Measurements from ENCODE around the gene S100A14. TPM values are rescaled to one million over a fixed set of nuclear protein-coding genes. Genes with fewer than 3 reads are reported as not detected.

Gene S100A14
- total RNA-seq, 1 donor from 2014 or later: not detected

DNA sequence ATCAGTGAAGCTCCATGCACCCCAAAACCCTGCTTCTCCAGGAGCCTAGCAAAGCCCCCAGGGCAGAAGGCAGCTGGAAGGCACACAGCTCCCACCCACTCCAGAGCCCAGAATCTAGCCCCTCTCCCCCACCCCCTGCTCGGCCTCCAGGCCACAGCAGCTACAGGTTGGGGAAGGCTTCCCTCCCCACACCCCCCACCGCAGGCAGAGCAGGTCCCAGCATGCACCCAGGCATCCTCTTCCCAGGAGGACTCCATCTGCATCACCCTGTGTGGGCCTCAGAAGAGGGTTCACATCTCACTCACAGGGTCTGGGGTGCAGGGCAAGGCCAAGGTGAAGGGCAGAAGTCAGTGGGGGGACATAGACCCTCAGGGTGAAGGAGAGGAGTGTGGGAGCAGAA is 719 bp downstream of the S100A14 start:
- no peaks in the 10 kb centered on the region for H3K4me1 Mint-ChIP-seq
- no peak for ATAC-seq (ENCODE audit: low read depth)
- ChIA-PET CTCF (no interaction called here), POLR2A (interaction anchor here (0.5 to 1.6 kb wide), 5 partner anchors 12 to 353 kb away, joined by 3 to 8 read pairs (median 3); partner anchors contain the start of gene CHTOP)
- TF ChIP-seq CTCF (IDR thresholded peaks at IDR 0.05): no peak
- H3K36me3 Mint-ChIP-seq (ENCODE audit: low read depth): no peaks in the 10 kb centered on the region
- no peak for DNase-seq
- no peak overlapping the region for H3K27ac Mint-ChIP-seq
- no peaks in the 10 kb centered on the region for H3K27me3 Mint-ChIP-seq
- H3K4me3 Mint-ChIP-seq: no peak overlapping the region
- intact Hi-C loops (cut with micrococcal nuclease): no loop called here
- H3K9me3 Mint-ChIP-seq: no peaks in the 10 kb centered on the region

GRCh38 chr1:153614906-153615305 is 1.2 kb downstream of the S100A14 start:
- no peak for ATAC-seq (ENCODE audit: low read depth)
- Mint-ChIP-seq H3K9me3 (no peaks in the 10 kb centered on the region), H3K4me1 (no peaks in the 10 kb centered on the region), H3K27me3 (no peaks in the 10 kb centered on the region), H3K4me3 (no peak overlapping the region), H3K27ac (no peak overlapping the region), H3K36me3 (ENCODE audit: low read depth) (no peaks in the 10 kb centered on the region)
- CTCF ChIA-PET: no interaction called here
- DNase-seq: no peak
- intact Hi-C loops (cut with micrococcal nuclease): no loop called here
- TF ChIP-seq CTCF (IDR thresholded peaks at IDR 0.05): no peak
- POLR2A ChIA-PET: interaction anchor here (1.0 to 1.6 kb wide), 2 partner anchors 11 to 19 kb away, joined by 3 to 8 read pairs; partner anchors contain the start of gene CHTOP

DNA sequence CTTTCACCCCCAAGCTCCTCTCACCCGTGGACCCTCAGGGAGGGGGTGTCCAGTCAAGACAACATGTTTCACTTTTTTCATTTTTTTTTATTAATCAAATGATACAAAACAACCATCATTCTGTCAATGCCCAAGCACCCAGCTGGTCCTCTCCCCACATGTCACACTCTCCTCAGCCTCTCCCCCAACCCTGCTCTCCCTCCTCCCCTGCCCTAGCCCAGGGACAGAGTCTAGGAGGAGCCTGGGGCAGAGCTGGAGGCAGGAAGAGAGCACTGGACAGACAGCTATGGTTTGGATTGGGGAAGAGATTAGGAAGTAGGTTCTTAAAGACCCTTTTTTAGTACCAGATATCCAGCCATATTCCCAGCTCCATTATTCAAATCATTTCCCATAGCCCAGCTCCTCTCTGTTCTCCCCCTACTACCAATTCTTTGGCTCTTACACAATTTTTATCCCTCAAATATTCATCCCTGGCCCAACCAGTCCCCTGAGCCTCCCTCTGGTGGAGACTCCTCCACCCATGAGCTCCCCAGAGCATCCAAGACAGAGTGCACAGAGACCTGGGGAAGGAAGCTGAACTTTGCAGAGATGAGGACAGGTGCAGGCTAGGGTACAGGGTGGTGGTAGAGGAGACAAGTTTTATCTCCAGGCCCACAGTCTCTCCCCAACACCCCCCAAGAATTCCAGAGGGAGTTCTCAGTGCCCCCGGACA is 1.8 kb downstream of the S100A14 start:
- intact Hi-C loops (cut with micrococcal nuclease): no loop called here
- Mint-ChIP-seq H3K4me1 (no peaks in the 10 kb centered on the region), H3K4me3 (no peak overlapping the region), H3K9me3 (no peaks in the 10 kb centered on the region), H3K27ac (no peak overlapping the region), H3K27me3 (no peaks in the 10 kb centered on the region), H3K36me3 (ENCODE audit: low read depth) (no peaks in the 10 kb centered on the region)
- ChIA-PET CTCF (no interaction called here), POLR2A (interaction anchor here (0.8 to 1.6 kb wide), 3 partner anchors 10 to 113 kb away, joined by 3 to 8 read pairs (median 3); partner anchors contain the start of genes CHTOP and INTS3)
- no peak for ATAC-seq (ENCODE audit: low read depth)
- DNase-seq: no peak
- TF ChIP-seq CTCF (IDR thresholded peaks at IDR 0.05): no peak

- Mint-ChIP-seq H3K27ac (no peak overlapping the region), H3K27me3 (no peaks in the 10 kb centered on the region), H3K4me1 (peaks cover 1% of the 10 kb centered on the region), H3K4me3 (no peak overlapping the region), H3K9me3 (no peaks in the 10 kb centered on the region), H3K36me3 (ENCODE audit: low read depth) (no peaks in the 10 kb centered on the region)
- intact Hi-C loops (cut with micrococcal nuclease): no loop called here
- CTCF ChIA-PET: no interaction called here
- no peak for DNase-seq
- no peak for ATAC-seq (ENCODE audit: low read depth)
- no peak for TF ChIP-seq CTCF (IDR thresholded peaks at IDR 0.05)
- POLR2A ChIA-PET: interaction anchor here (2.2 kb wide), 1 partner anchor 21 kb away, joined by 8 read pairs; the partner anchor contains the start of gene CHTOP
Observed at GRCh38 chr1:153613406-153613805, 2.7 kb downstream of the S100A14 start.

- POLR2A ChIA-PET: interaction anchor here (2.2 kb wide), 1 partner anchor 21 kb away, joined by 8 read pairs; the partner anchor contains the start of gene CHTOP
- Mint-ChIP-seq H3K27me3 (no peaks in the 10 kb centered on the region), H3K4me1 (peaks cover 1% of the 10 kb centered on the region), H3K36me3 (ENCODE audit: low read depth) (no peaks in the 10 kb centered on the region), H3K4me3 (no peak within 1 kb of the TSS), H3K27ac (no peak within 1 kb of the TSS), H3K9me3 (no peaks in the 10 kb centered on the region)
- DNase-seq: no peak
- no peak for TF ChIP-seq CTCF (IDR thresholded peaks at IDR 0.05)
- no peak for ATAC-seq (ENCODE audit: low read depth)
- intact Hi-C loops (cut with micrococcal nuclease): no loop called here
- CTCF ChIA-PET: no interaction called here
Observed at GRCh38 chr1:153612755-153613331, 3.3 kb downstream of the S100A14 start, which contains the start of gene S100A16. Gene S100A16, minus strand, starts transcription at chr1:153613137. Its CDS starts 4,986 bp downstream, at chr1:153608151.
